Measurements from ENCODE around the gene MYO5A.
A peak's percentile ranks its signal among the peaks of the same experiment; 100 is the strongest.
"Not testable (repeated sequence)": the region's sequence is repeated elsewhere in the genome, so short reads cannot be mapped to it uniquely, and the experiment has no call there.

Gene MYO5A

DNA sequence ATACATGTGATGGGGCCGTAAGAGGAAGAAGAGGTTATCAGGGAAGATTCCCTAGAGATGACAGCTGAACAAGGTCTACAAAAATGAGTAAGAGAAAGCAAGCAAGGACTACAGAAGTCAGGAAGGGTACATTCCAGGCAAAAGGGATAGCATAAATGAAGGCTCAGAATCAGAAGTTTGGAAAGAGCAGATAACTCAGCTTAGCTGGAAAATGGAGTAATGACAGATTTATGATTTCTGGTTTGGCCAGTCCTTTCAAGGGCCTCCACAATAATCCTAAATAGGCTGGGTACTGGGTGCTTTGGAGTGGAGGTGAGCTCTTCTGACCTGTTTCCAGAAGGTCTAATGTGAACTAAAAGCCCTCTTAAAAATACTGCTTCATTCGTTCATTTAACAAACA, 110.7 kb downstream of the MYO5A start:
- DNase-seq (ENCODE audit: low read depth) = no peak

DNA sequence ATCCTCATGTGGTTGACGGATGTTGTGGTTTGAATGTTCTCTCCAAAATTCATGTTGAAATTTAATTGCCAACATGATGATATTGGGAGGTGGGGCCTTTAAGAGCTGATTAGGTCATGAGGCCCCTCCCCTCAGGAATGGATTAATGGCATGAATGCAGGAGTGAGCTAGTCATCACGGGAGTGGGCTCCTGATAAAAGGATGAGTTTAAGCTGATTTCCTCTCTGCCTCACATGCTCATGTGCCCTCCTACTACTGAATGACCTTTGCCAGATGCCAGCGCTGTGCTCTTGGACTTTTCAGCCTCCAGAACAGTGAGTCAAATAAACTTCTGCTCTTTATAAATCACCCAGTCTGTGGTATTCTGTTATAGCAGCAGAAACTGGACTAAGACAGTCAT, 111.2 kb downstream of the MYO5A start:
- peak; percentile 62 for DNase-seq (ENCODE audit: low read depth)

DNA sequence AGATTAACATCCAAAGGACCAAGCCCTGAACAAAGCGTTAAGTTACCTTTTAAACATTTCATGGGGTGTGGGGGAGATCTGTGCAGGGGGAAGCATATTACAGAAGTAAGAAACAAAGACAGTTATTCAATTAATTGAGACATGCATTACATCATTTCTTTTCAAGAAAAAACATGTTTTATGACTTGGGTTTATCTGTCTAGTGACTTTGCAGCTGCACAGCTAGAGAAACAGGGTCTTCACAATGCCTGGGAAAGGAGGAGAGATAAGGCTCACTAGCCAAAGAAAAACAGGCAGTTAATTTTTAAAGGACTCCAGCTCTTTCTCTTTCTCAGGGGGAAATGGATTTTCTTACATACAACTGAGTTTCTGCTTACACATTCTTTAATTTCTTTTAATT, 112.1 kb downstream of the MYO5A start:
- DNase-seq (ENCODE audit: low read depth) = not testable (repeated sequence)

DNA sequence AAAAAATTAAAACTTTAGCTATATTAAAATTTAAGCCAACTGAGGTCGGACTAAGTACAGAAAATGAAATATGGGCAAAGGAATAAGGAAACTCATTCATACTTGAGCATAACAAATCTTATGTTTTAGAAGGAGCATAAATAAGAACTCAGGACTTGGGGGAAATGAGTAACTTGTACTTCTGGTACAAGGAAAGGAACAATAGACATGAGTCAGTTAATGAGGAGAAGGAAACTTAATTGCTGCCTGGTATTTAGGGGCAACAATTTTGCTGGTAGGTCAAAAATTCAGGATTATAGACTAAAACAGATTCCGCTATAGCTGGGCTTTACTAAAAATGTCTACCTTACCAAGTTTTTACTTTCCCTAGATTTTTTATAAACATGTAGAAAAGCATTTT, 113.1 kb downstream of the MYO5A start:
- no peak for DNase-seq (ENCODE audit: low read depth)

DNA sequence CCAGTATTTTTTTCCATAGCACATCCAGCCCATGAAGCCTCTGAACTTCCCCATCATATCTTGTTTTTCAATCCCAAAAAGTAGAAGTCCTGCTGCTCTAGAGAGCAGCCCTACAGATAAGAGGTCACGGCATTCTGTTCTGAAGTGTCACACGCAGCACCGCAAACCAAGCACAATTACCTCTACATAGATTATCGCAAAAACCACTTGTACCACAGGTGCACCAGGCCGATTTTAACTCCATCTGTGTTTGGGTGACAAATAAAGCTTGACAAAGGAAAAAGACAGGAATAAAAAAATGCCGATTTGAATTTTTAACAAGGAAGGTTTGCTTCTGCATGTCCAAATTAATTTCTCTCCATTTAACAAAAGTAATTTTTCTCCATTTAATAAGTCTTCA, 113.7 kb downstream of the MYO5A start:
- DNase-seq (ENCODE audit: low read depth) = no peak

DNA sequence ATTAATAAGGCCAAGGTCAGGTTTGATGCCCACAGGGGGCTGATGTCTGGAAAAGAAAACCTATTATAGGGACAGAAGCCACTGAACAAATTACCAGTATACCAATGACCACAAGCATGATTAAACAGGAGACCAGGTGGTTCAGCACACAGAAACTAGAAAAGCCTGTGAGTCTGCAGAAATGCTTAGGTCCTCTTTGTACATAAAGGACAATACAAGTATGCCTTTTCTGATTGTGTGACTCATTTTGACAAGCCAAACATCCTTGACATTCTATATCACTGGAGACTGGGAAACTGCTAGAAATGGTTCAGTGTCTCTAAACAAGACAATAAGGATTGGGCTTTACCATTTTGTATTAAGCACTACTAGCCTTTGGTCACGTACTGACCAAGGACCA, 119.9 kb downstream of the MYO5A start:
- no peak for DNase-seq (ENCODE audit: low read depth)

DNA sequence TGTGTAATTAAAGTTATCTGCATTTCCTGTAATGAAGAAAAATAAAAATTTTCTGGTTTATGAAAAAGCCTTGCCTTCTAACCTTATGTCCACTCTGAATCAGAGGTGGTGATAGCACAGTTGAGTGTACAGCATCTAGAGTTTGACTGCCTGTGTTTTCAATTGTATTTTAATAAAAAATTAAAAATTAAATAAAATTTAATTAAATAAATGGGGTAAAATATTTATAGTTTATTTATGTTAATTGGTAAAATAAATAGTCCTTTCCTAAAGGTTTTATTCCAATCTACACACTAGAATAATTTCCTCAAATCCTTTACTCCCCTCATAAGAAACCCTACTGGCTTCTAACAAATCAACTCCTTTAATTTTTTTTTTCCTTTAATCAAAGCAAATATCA, 121.3 kb downstream of the MYO5A start:
- no peak for DNase-seq (ENCODE audit: low read depth)

DNA sequence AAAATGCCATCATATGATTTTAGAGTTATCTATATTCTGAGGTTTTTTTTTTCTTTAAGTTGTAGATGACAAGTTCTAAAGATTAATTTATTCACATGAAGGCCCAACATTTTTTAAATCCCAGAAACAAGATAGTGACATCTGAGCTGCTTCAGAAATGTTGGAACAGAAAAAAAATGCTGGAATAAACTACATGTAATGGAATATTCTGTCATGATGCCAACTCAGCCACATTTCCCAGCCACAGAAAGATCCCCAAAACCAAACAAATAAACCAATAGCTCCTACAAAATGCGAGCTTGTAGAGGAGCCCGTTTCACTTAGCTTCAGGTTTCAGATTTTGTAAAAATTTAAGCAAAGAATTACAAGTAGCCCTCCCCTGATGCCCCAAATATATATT, 122.1 kb downstream of the MYO5A start:
- DNase-seq (ENCODE audit: low read depth) = no peak

DNA sequence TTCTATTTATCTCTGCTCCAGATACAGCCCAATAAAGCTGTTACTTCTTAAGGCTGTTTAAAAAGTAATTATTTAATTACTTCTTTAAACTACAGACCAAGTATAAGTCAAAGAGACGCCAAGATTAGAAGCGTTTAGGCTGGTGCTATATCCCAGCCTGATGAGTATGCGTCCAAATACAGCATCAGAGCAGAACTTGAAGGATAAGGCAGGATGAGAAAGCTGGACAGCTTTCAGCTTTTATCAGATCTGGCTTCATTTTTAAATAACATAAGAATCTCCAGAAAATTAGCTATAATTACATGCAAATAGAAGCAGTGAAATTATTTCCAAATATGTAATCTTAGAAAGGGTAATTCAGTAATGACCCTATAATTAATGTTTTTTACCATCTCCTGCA, 122.8 kb downstream of the MYO5A start:
- no peak for DNase-seq (ENCODE audit: low read depth)

DNA sequence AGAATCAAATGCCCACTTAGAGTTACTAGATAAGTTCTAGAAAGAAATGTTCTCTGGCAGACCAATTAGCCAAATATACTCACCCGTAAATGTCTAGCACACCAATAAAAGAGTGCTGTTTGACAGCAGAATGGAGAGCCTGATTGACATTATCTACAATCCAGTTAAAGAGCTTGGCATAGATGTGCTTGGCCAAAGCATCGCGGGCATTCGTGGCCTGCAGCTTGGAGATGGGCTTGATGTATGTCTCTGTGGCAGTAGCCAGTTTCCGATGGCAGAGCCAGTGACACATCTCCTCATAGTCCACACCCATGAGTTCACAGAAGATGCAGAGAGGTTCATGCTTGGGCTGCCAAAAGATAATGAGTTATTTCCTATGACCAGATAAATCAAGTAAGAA, 131.6 kb downstream of the MYO5A start:
- DNase-seq (ENCODE audit: low read depth) = no peak

DNA sequence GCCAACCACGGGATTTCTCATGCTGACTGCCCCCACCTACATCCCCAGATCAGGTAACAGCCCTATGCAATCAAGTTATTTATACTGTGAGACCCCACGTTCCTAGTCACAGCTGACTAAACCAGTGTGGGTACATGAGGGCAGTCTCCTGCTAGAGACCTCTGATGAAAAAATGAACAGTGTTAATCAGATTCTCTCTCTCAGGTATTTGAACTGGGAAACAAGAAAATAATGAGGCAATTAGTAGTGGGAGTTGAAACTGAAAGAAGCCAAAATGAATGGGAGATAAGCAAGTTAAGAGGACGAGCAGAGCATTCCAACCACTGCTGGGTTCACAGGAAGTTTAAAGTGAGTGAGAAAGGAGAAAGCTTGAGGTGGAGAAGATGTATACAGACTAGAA, 134.6 kb downstream of the MYO5A start:
- no peak for DNase-seq (ENCODE audit: low read depth)

DNA sequence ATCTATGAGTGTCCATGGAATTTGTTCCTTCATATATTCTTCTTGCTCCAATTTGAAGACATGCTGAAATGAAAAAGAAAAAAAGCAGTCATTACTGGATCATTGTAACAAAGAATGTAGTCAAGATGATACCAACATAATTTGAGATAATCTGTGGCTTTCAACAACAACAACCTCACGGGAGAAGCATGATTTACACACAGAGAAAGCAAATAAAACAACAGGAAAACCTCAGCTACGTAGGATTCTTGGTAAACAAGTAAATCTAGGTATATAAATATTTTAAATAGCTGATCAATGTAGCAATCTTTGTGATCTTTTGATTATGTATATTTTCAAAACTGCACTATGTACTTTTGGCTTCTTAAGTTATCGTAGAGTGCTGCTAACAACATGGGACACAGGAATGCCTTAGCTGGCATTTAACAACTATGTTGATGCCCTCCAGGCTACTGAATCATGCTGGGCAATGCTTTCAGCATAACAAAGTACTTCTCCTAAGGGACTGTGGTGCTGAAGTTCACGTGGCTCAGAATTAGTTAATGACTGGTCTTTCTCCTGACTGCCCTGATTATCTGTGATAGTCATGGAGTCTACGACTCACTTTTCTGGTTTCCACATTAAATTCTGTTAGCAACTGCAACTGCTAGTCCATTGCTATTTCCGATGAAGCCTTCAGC, 136.5 kb downstream of the MYO5A start:
- peak; percentile 24 for DNase-seq (ENCODE audit: low read depth)

DNA sequence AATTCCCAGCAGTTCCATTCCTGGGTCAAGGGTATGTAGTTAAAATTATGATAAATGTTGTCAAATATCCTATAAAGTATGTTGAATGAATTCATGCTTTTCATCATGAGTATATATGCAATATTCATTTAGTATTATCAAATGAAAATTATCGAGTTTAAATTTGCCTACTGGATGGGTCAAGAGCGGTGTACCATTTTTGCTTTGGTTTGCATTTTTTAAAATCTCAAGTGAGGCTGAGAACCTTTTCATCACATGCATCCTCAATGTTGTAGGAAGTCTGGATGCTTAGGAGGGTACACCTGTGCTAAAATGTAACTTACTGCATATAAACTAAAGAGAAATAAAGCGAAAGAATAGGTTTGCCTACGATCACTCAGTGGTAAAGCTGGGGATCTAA, 137.6 kb downstream of the MYO5A start:
- no peak for DNase-seq (ENCODE audit: low read depth)

DNA sequence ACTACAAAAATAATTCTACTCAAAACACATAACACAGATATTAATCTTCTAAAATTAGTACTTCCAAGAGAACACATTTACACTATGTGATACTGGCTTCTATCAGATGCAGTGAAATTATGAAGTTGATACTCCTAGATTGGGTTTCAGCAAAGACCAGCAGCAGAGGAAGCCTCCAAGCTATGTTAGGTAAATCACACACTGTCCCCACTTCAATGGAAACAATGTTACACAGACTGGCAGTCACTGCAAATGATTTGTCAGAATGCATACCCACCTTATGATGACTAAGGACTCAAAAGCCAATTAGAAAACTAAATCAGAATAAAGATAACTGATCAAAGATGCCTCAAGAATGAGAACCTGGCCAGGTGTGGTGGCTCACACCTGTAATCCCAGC, 143.0 kb downstream of the MYO5A start:
- DNase-seq (ENCODE audit: low read depth) = no peak

DNA sequence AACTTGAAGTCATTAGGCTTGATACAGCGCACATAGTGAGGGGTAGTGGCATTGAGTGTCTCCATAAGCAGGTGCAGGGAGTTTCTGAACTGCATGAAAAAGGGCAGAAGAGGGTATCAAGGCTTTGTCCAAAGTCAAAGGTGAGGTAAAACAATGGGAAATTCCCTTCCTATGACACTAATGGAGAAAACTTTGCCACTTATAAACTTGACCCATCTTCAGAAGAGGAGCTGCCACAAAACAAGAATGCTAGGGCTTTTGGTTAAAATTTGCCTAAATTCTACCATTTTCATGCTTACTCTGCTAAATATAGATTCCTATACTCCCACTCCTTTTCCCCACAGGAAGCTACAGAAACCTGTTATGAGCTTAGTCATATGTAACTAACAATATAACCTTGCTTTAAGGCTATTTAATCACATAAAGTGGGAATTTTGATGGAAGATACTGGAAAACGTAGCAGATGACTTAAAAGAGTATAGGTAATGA, 145.5 kb downstream of the MYO5A start:
- no peak for DNase-seq (ENCODE audit: low read depth)

DNA sequence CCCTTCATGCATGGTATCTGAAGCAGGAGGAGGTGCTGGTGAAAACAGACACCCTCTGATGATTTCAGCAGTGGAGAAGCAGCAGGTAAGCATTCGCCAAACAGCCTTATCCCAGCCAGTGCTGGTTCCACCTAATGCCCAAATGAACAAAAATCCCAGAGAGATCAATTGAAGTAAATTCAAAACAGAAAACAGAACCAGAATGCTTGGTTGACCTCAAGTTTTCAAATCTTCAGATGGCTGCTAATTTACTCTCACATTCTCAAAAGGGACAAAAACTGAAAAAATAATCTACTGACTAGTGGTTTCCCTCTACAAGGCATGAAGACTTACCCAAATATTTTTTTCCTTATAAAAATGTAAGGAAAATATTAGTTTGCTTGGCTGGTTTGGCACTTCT, 146.0 kb downstream of the MYO5A start:
- no peak for DNase-seq (ENCODE audit: low read depth)

DNA sequence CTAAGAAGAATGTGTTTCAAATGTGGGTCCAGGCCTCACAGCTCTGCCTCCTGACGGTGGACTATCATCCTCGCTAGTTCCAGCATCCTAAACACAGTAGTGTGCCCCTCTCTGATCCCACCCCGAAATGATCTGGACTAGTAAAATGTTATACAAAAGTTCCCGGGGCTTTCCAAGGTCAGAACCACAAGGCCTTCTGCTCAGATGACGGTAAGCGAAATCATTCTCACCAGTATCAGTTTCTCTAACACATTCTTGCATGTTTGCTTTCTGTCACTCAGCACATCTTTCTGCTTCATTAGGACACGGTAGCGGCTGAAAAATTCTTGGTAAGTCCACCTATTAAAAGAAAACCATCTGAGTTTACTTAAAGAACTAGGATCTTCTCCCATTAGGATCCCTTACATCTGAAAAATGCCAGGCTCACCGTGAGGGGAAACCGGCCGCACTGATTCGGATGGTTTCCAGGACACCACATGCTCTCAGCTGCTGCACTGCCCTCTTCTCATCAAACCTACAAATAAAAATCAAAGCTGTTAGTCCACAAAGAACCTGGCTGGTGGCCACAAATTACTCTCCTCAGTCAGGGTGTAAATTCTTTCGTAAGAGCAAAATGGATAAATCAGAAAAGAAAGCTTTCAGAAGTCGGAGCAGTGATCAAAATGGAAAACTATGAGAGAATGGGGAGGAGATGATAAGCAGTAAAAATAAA, 149.1 kb downstream of the MYO5A start:
- no peak for DNase-seq (ENCODE audit: low read depth)

DNA sequence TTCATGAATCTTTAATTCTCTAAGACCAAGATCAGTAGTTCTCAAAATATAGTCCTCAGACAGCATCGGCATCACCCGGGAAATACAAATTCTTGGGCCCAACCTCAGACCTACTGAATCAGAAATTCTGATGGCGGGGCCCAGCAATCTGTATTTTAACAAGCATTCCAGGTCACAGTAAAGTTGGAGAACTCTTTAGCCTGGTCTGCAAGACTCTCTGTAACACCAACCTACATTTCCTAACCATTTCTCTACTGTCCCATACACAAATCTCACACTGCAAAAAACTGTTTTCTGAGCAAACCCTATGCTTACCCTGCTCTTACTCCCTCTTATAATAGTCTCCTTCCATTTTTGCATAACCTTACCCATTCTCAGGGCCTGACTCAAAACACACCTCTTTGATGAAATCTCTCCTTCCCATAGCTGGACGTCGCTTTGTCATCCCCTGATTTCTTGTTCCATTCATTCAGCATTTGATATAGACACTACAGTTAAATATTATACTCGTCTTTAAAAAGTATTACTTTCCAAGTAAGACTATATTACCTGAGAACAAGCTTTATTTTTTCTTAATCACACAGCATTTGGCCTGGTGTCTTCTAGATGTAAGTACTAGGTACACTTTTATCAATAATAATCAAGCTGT, 149.8 kb downstream of the MYO5A start:
- no peak for DNase-seq (ENCODE audit: low read depth)

DNA sequence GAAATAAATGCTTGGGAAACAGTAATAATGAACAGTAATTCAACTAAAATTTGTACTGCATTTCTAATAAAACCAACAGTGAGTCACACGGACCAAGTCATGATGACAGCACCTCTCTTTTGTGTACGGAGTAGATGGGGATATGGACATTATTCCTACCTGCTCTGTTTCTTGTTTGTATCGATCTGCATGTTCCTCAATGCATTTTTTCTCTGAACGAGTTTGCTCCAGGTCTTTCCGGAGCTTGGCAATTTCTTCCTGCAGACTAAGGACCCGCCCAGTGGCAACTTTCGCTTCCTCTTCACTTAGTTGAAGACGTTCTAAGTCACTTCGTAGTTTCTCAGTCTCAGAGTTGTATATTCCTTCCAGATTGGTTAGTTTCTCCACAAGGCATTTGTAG, 158.7 kb downstream of the MYO5A start:
- no peak for DNase-seq (ENCODE audit: low read depth)

DNA sequence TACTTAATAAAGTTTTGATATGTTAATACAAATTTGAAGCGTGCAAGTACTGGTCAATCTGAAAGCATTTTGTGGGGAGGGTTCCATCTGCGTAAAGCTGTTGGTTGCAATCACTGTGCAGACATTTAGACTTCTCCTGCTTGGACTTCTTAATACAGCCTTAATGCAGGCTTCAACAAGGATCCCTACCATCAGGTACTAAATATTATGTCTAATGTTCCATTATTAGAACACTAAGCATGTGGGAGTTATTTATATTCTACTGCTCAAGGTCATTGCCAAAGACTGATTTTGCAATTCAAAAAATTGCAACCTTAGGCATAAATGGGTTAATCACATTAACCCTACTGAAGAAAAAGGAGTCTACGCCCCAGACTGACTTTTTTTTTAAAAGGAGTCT, 159.2 kb downstream of the MYO5A start:
- DNase-seq (ENCODE audit: low read depth) = no peak

DNA sequence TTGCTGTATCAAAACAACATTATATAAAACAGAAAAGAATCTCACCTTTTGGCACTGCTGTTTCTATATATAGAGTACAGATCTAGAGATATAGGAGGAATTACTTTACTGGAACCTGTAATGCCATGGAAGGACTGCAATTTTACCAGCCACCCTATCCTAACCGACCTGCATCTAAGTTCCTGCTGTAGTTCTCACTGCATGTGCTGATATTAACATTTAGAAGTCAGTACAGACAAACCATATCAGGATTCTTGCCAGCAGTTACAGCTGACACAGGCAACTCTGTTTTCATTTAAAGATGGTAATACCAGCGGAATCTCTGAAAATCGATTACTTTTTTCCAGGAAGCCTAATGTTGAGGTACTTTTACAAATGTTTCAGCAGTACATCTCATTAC, 159.7 kb downstream of the MYO5A start:
- no peak for DNase-seq (ENCODE audit: low read depth)

DNA sequence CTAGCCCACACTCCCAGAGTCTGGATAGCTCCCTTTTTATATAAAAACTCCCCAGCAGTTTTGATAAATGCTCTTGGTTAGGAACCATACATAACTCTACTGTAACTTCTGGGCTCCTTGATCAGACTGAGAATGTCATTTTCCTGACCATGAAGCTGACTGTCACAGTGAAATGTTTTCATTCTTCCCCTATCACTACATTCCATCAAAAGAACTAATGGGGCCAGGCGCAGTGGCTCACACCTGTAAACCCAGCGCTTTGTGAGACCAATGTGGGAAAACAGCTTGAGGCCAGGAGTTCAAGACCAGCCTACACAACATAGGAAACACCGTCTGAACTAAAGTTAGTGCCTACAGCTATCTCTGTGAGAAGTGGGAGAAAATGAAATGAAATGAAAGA, 160.3 kb downstream of the MYO5A start:
- no peak for DNase-seq (ENCODE audit: low read depth)

DNA sequence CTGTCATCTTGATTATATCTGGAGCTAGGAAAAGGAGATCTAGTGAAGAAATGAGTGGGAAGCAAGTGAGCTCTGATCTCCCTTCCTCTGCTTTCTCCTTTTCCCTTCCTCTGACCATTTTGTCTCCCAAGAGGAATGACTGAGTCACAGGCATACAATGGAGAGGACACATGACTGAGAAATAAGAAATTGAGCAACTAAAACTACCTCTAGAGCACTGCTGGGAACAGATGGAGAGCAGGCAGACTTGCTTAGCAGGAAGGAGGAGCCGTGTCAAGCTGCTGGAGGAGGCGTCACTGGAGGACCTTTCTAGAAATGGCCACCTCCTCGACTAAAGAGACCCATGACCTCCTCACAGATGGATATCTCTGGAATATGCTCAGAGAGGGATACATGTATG, 166.2 kb downstream of the MYO5A start:
- peak; percentile 40 for DNase-seq (ENCODE audit: low read depth)
